Transverse colon (tissue), 4 donors: Measurements from ENCODE around the gene UGT1A10. TPM values are rescaled to one million over a fixed set of nuclear protein-coding genes. Genes with fewer than 3 reads are reported as not detected.
"Not testable (repeated sequence)": the region's sequence is repeated elsewhere in the genome, so short reads cannot be mapped to it uniquely, and the experiment has no call there.

Source experiments
- DNase-seq: peaks from one replicate; pipeline ENCODE4 v3.0.0-alpha.2; 2019
- H3K27ac ChIP-seq, 4 donors: fragments of 200-600 bp; sonication (generic); 2 replicates each; pipeline ENCODE4 v1.5.1; 2016 to 2018; ENCODE audit warnings: inconsistent platforms in 4 of 4
- H3K27me3 ChIP-seq: fragments of 200-600 bp; sonication (generic); 2 replicates; pipeline ENCODE4 v1.5.1; 2017; ENCODE audit warnings: inconsistent platforms
- H3K36me3 ChIP-seq, 4 donors: fragments of 200-600 bp; sonication (generic); 2 replicates each; pipeline ENCODE4 v1.5.1; 2017 to 2019; ENCODE audit warnings: inconsistent platforms in 4 of 4
- H3K4me1 ChIP-seq, 4 donors: fragments of 200-600 bp; sonication (generic); 2 replicates each; pipeline ENCODE4 v1.5.1; 2017 to 2020; ENCODE audit warnings: inconsistent platforms in 4 of 4
- H3K4me3 ChIP-seq, 4 donors: fragments of 200-600 bp; sonication (generic); 1 replicate in 1 of 4; 2 replicates in 3 of 4; pipeline versions ENCODE4 v1.5.1 to v1.6.1; 2017 to 2019; ENCODE audit warnings: inconsistent platforms in 4 of 4
- H3K9me3 ChIP-seq, 2 donors: fragments of 200-600 bp; sonication (generic); 2 replicates each; pipeline ENCODE4 v1.5.1; 2017 to 2019; ENCODE audit warnings: inconsistent platforms in 2 of 2
- EP300 ChIP-seq: sonication (generic); formaldehyde crosslinking; IDR thresholded peaks from one replicate; pipeline ENCODE4 v1.6.1; 2017; ENCODE audit warnings: antibody characterized with exemption, low read depth
- POLR2A ChIP-seq: fragments of 450-650 bp; IDR thresholded peaks from one replicate; pipeline ENCODE4 v1.6.1; 2016; ENCODE audit warnings: antibody characterized with exemption, mild to moderate bottlenecking, moderate library complexity
- POLR2AphosphoS5 ChIP-seq, 3 donors: sonication (generic); formaldehyde crosslinking; IDR thresholded peaks; one replicate each; pipeline ENCODE4 v1.6.1; 2016; ENCODE audit warnings: antibody characterized with exemption in 3 of 3
- WGBS, 2 donors: methylation state at CpG; one replicate each; pipeline ENCODE4 v1.1.5; 2018; ENCODE audit warnings: low coverage in 1 of 2; 5-methylcytosine and 5-hydroxymethylcytosine counted together
- in situ Hi-C, 4 donors: fragments of 200-750 bp; cut with MboI; loops; one replicate each; pipeline versions ENCODE4 v1.15.0 to v1.15.1; 2017; ENCODE audit warnings: low sequenced_read_pairs in 3 of 4, low pct_ligation_motif_present in 1 of 4, low pct_unique_long_range_greater_than_20kb in 1 of 4
- intact Hi-C: fragments of 100-400 bp; cut with DNase I; formaldehyde crosslinking; loops from one replicate; pipeline ENCODE4 v1.15.1; 2023; ENCODE audit warnings: low total_unique reads
- total RNA-seq, 4 donors: library from RNA; depleted of rRNA; stranded (reverse); fragments of >200 nt; gene quantifications; one replicate each; pipeline ENCODE4 v1.1.0, GENCODE V29; 2016
- TF ChIP-seq, protein P1 (sequence below), 5 experiments: fragments of 200-600 bp in 3 of 5; fragments of 450-650 bp in 2 of 5; sonication (generic) in 3 of 5; IDR thresholded peaks; 1 replicate in 2 of 5; 2 replicates in 3 of 5; pipeline ENCODE4 v1.5.1; 2016 to 2017; ENCODE audit warnings: antibody characterized with exemption in 5 of 5, inconsistent platforms in 3 of 5, mild to moderate bottlenecking in 2 of 5, moderate library complexity in 1 of 5

The UGT1A10 gene
- total RNA-seq, 4 donors from 2014 or later, result 54.2 to 87.5 (median 54.9) TPM

DNA sequence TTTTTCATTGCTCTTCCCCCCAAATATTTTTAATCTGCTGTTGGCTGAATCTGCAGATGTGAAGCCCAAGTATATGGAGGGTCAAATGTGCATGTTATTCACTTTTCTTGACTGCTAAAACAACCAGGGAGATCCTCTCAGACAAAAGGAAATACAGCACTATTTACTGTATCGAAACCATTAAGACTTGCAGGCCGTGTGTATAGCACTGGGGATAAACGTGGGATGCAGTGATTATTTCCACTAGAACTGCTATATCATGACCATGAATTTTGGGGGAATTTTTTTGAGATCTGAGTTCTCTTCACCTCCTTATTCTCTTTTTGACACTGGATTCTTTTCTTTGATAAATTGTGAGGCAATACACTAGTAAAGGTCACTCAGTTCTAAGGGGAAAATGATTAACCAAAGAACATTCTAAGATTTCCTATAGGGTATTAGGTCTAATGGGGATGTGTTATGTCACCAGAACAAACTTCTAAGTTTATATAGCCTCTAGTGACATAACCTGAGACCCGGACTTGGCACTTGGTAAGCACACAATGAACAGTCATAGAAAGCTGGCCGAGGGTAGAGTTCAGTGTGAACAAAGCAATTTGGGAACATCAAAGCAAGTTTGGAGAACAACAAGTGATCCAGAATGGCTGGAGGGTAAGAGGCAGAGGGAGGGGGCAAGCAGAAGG is 109.0 kb downstream of the UGT1A10 start:
- no peaks in the 10 kb centered on the region for H3K4me1 ChIP-seq
- H3K36me3 ChIP-seq, result no peaks in the 10 kb centered on the region
- no peak for DNase-seq
- TF ChIP-seq POLR2A (no peak), POLR2AphosphoS5 (IDR thresholded peaks at IDR 0.05) (no peak), EP300 (no peak)
- TF ChIP-seq, protein P1, sequence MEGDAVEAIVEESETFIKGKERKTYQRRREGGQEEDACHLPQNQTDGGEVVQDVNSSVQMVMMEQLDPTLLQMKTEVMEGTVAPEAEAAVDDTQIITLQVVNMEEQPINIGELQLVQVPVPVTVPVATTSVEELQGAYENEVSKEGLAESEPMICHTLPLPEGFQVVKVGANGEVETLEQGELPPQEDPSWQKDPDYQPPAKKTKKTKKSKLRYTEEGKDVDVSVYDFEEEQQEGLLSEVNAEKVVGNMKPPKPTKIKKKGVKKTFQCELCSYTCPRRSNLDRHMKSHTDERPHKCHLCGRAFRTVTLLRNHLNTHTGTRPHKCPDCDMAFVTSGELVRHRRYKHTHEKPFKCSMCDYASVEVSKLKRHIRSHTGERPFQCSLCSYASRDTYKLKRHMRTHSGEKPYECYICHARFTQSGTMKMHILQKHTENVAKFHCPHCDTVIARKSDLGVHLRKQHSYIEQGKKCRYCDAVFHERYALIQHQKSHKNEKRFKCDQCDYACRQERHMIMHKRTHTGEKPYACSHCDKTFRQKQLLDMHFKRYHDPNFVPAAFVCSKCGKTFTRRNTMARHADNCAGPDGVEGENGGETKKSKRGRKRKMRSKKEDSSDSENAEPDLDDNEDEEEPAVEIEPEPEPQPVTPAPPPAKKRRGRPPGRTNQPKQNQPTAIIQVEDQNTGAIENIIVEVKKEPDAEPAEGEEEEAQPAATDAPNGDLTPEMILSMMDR (IDR thresholded peaks at IDR 0.05), result no peak
- no peak overlapping the region for H3K27ac ChIP-seq
- no peak overlapping the region for H3K4me3 ChIP-seq
- in situ Hi-C loops, result no loop called here
- H3K27me3 ChIP-seq, result no peaks in the 10 kb centered on the region
- H3K9me3 ChIP-seq, result peaks cover 0 to under 1% of the 10 kb centered on the region in 2 donors
- WGBS, 2 donors, result 55 to 59% methylated on average over 5 of the region's 5 CpGs
- intact Hi-C loops, result no loop called here

DNA sequence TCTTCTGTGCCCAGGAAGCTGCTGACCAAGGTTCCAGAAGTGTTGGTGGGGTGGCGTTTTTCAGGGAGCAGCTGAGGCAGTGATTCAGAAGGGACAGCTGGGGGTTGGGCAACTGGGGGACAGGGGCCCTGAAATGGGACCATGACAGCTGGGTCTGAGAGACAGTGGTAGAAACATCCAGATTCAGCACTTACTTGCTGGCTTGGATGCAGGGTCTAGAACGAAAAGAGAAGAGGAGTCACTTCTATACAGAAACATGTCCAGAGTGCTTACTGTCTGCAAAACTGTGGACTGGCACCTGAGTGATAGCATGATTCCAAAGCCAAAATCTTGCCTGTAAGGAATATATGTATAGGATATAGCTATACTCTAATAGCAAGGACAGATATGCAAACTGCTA is 109.6 kb downstream of the UGT1A10 start:
- intact Hi-C loops, H3K4me1 ChIP-seq, H3K36me3 ChIP-seq, in situ Hi-C loops, DNase-seq, H3K9me3 ChIP-seq, H3K27ac ChIP-seq, H3K27me3 ChIP-seq, H3K4me3 ChIP-seq: not testable (repeated sequence)
- WGBS, 2 donors, result 68% methylated on average over 2 of the region's 2 CpGs; no CpG with 5 or more reads in 1 of the 2 donors

DNA sequence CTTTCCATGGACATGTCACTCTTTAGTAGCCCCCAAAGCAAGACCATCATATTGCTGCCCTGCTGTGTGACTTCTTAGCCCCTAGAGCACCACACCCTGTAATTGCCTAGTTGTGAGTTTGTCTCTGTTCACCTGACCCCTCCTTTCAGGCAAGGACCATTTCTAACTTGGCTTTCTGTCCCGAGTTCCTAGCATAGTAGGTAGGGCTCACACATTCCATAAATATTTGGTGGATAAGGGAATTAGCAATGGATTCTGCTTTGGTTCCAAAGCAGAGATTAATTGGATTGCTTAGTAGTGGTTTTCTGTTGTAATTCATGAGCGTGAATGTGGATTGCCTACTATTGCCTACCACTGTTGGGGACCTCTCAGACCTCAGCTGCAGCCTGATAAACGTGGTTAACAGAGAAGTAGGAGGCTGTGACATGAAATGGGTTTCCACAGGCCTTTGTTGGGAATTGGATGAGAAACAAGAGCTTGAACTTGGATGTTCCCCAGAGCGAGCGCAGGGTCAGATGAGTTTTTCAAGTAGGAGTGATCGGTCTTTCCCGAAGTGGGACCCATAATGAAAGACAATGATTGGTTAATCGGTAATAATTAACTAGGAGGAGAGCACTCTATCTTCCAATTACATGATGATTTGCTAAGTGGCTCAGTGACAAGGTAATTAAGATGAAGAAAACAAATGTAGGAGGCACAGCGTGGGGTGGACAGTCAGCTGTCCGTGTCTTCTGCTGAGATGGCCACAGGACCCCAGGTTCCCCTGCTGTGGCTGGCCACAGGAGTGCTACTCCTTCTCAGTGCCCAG is 110.4 kb downstream of the UGT1A10 start:
- Histone ChIP-seq H3K27ac (no peak overlapping the region), H3K36me3 (no peaks in the 10 kb centered on the region), H3K9me3 (peaks cover 3 to 5% of the 10 kb centered on the region in 2 donors), H3K27me3 (no peaks in the 10 kb centered on the region), H3K4me1 (no peaks in the 10 kb centered on the region), H3K4me3 (no peak overlapping the region)
- no peak for DNase-seq
- in situ Hi-C loops (no loop called here), intact Hi-C loops (no loop called here)
- TF ChIP-seq, protein P1 (IDR thresholded peaks at IDR 0.05), result no peak
- TF ChIP-seq POLR2A, result no peak
- TF ChIP-seq POLR2AphosphoS5 (IDR thresholded peaks at IDR 0.05), result no peak
- TF ChIP-seq EP300, result no peak
- 85% methylated on average over 4 to 9 of the region's 10 CpGs for WGBS, 2 donors

DNA sequence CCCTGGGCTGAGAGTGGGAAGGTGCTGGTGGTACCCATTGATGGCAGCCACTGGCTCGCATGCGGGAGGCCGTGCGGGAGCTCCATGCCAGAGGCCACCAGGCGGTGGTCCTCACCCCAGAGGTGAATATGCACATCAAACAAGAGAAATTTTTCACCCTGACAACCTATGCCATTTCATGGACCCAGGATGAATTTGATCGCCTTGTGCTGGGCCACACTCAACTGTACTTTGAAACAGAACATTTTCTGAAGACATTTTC is 111.0 kb downstream of the UGT1A10 start:
- in situ Hi-C loops, result no loop called here
- TF ChIP-seq POLR2A, result no peak
- TF ChIP-seq, protein P1 (IDR thresholded peaks at IDR 0.05), result no peak
- no peak for TF ChIP-seq POLR2AphosphoS5 (IDR thresholded peaks at IDR 0.05)
- no peak for TF ChIP-seq EP300

DNA sequence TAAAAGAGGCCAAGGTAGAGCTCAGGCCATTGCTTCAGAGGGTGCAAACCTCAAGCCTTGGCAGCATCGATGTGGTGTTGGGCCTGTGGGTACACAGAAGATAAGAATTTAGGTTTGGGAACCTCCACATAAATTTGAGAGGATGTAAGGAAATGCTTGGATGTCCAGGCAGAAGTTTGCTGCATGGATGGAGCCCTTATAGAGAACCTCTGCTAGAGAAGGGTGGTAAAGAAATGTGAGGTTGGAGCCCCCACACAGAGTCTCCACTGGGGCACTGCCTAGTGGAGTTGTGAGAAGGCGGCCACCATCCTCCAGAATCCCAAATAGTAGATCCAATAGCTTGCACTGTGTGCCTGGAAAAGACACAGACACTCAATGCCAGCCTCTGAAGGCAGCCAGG is 114.4 kb downstream of the UGT1A10 start:
- DNase-seq, H3K36me3 ChIP-seq, H3K4me3 ChIP-seq, H3K4me1 ChIP-seq, H3K9me3 ChIP-seq, in situ Hi-C loops, intact Hi-C loops, H3K27me3 ChIP-seq, H3K27ac ChIP-seq: not testable (repeated sequence)
- 82% methylated on average over 2 of the region's 2 CpGs; no CpG with 5 or more reads in 1 of the 2 donors for WGBS, 2 donors

More for the DNA sequence above, 111.0 kb downstream of the UGT1A10 start:
- H3K9me3 ChIP-seq, result peaks cover 3 to 5% of the 10 kb centered on the region in 2 donors
- H3K27me3 ChIP-seq, result no peaks in the 10 kb centered on the region
- no peak for DNase-seq
- no peaks in the 10 kb centered on the region for H3K4me1 ChIP-seq
- H3K27ac ChIP-seq, result no peak overlapping the region
- intact Hi-C loops, result no loop called here
- WGBS, 2 donors, result 93% methylated on average over 6 of the region's 6 CpGs; no CpG with 5 or more reads in 1 of the 2 donors
- H3K36me3 ChIP-seq, result no peaks in the 10 kb centered on the region
- H3K4me3 ChIP-seq, result no peak overlapping the region

DNA sequence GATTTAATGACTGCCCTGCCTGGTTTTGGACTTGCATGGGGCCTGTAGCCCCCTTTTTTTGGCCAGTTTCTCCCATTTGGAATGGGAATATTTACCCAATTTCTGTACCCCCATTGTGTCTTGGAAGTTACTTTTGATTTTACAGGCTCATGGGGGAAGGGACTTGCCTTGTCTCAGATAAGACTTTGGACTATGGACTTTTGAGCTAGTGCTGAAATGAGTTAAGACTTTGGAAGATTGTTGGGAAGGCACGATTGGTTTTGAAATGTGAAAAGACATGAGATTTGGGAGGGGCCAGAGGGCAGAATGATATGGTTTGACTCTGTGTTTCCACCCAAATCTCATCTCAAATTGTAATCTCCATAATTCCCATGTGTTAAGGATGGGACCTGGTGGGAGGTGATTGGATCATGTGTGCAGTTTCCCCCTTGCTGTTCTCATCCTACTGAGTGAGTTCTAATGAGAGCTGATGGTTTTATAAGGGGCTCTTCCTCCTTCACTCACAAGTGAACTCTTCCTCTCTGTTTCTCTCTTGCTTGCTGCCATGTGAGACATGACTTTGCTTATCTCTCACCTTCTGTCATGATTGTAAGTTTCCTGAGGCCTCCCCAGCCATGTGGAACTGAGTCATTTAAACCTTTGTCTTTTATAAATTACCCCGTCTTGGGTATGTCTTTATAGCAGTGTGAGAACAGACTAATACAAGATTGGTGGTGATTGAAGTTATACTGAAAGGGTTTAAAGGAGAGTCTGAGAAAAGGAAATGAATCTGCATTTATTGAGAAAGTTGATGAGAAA is 115.2 kb downstream of the UGT1A10 start:
- DNase-seq, H3K9me3 ChIP-seq, H3K36me3 ChIP-seq, intact Hi-C loops, H3K27ac ChIP-seq, H3K4me3 ChIP-seq, in situ Hi-C loops, H3K4me1 ChIP-seq, H3K27me3 ChIP-seq: not testable (repeated sequence)
- 52 to 64% methylated on average over 2 of the region's 2 CpGs for WGBS, 2 donors
